Neural crest cell (in vitro differentiated cells): ENCODE measurements around the gene RASGRP3. TPM values are rescaled to one million over a fixed set of nuclear protein-coding genes. Genes with fewer than 3 reads are reported as not detected.

ENCODE experiments used
- DNase-seq: peaks from one replicate; pipeline ENCODE4 v3.0.0; 2021; ENCODE audit warnings: low read depth, mixed read lengths, low spot score
- H3K27ac Mint-ChIP-seq: one replicate; pipeline ENCODE4 v1.8.0; 2021; ENCODE audit warnings: mild to moderate bottlenecking, mixed read lengths; ENCODE audit not compliant: unreplicated experiment
- H3K27me3 Mint-ChIP-seq: 2 replicates; pipeline ENCODE4 v1.8.0; 2021; ENCODE audit warnings: low read depth, mild to moderate bottlenecking, mixed read lengths
- H3K36me3 Mint-ChIP-seq: 2 replicates; pipeline ENCODE4 v1.8.0; 2021; ENCODE audit warnings: low read depth, mild to moderate bottlenecking, mixed read lengths
- H3K4me1 Mint-ChIP-seq: 2 replicates; pipeline ENCODE4 v1.8.0; 2021; ENCODE audit warnings: mixed read lengths
- H3K4me3 Mint-ChIP-seq: one replicate; pipeline ENCODE4 v1.8.0; 2021; ENCODE audit warnings: mild to moderate bottlenecking, mixed read lengths
- H3K9me3 Mint-ChIP-seq: 2 replicates; pipeline ENCODE4 v1.8.0; 2021; ENCODE audit warnings: mixed read lengths
- total RNA-seq: library from RNA; stranded (reverse); gene quantifications from 2 replicates; pipeline ENCODE4 v1.2.1, GENCODE V29; 2021
- TF ChIP-seq, protein P1 (sequence below): fragments of 200-600 bp; sonication (generic); conservative IDR thresholded peaks from 2 replicates; pipeline ENCODE4 v1.5.0; 2021; ENCODE audit warnings: antibody characterized with exemption, mild to moderate bottlenecking

RASGRP3 gene
- total RNA-seq, 1 donor from 2014 or later: 0.07 TPM

DNA sequence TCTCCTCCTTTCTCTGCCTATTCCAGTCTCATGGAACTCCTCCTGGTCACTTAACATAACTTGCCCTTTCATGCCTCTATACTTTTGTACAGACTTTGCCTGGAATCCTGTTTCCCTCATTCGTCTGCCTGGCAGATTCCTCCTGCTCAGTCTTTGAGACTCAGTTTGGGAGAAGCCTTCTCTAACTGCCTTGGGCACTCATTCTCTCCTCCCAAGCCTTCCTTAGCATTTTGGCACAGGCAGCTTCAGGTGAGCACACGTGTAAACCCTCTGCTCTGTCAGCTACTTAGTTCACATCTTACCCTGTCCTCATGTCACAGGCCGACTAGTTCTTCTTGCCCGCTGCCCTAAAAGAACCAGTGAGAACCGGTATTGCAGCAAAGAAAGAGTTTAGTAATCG, 128.6 kb downstream of the RASGRP3 start:
- peaks cover 8% of the 10 kb centered on the region for H3K9me3 Mint-ChIP-seq
- no peak overlapping the region for H3K27ac Mint-ChIP-seq
- TF ChIP-seq, protein P1, sequence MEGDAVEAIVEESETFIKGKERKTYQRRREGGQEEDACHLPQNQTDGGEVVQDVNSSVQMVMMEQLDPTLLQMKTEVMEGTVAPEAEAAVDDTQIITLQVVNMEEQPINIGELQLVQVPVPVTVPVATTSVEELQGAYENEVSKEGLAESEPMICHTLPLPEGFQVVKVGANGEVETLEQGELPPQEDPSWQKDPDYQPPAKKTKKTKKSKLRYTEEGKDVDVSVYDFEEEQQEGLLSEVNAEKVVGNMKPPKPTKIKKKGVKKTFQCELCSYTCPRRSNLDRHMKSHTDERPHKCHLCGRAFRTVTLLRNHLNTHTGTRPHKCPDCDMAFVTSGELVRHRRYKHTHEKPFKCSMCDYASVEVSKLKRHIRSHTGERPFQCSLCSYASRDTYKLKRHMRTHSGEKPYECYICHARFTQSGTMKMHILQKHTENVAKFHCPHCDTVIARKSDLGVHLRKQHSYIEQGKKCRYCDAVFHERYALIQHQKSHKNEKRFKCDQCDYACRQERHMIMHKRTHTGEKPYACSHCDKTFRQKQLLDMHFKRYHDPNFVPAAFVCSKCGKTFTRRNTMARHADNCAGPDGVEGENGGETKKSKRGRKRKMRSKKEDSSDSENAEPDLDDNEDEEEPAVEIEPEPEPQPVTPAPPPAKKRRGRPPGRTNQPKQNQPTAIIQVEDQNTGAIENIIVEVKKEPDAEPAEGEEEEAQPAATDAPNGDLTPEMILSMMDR: no peak
- no peaks in the 10 kb centered on the region for H3K27me3 Mint-ChIP-seq
- DNase-seq: no peak
- no peaks in the 10 kb centered on the region for H3K36me3 Mint-ChIP-seq
- no peak overlapping the region for H3K4me3 Mint-ChIP-seq
- H3K4me1 Mint-ChIP-seq: peaks cover 19% of the 10 kb centered on the region

DNA sequence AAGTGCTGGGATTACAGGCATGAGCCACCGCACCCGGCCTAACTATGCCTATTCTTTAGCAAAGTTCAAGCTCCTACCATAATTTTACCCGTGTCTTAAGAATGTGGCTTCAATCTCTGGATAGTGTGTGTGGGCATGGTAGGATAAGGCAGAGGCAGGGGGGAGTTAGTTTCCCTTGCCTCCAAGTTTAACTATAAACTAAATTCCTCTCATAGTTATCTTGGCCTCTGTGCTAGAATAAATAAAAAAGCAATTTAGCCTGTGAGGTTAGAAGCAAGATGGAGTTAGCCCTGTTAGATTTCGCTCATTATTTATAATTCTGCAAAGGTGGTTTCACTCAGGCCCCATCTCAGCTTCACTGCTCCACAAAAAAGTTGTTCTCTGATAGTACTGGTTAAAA, 129.7 kb downstream of the RASGRP3 start:
- Mint-ChIP-seq H3K36me3 (peaks cover under 1% of the 10 kb centered on the region), H3K4me1 (peaks cover 18% of the 10 kb centered on the region), H3K9me3 (peaks cover 10% of the 10 kb centered on the region), H3K4me3 (no peak overlapping the region), H3K27ac (no peak overlapping the region), H3K27me3 (no peaks in the 10 kb centered on the region)
- TF ChIP-seq, protein P1: no peak
- no peak for DNase-seq

DNA sequence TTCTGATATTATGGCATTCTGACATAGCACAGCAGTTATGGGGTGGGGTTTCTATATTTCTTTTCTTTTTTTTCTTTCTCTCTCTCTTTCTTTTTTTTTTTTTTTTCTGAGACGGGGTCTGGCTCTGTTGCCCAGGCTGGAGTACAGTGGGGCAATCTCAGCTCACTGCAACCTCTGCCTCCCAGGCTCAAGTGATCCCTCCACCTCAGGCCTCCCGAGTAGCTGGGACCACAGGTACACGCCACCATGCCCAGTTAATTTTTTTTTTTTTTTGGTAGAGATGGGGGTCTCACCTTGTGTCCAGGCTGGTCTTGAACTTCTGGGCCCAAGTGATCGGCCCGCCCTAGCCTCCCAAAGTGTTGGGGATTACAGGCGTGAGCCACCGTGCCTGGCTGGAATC, 130.2 kb downstream of the RASGRP3 start:
- Mint-ChIP-seq H3K27me3 (no peaks in the 10 kb centered on the region), H3K36me3 (peaks cover 3% of the 10 kb centered on the region), H3K4me3 (no peak overlapping the region), H3K4me1 (peaks cover 18% of the 10 kb centered on the region), H3K27ac (no peak overlapping the region), H3K9me3 (peaks cover 10% of the 10 kb centered on the region)
- no peak for DNase-seq
- TF ChIP-seq, protein P1: no peak

DNA sequence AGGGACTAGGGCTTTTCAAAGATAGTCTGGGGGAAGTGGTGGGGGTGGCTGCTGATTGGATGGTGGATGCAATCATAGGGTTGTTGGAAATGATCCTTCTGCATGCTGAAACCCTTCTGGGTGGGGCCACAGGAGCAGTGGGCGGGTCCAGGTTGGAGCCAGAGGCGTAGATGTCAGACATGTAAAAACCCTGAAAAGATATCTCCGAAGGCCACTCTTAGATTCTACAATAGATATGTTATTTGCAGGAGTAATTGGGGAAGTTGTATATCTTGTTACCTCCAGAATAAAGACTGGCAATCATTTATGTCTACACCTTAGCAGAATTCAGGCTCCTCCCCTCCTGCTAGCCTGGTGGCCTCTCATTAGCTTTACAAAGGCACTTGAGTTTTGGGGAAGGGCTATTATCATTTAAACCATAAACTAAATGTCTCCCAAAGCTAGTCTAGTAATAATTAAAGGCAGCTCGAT, 130.8 kb downstream of the RASGRP3 start:
- Mint-ChIP-seq H3K4me3 (no peak overlapping the region), H3K27me3 (no peaks in the 10 kb centered on the region), H3K36me3 (peaks cover 3% of the 10 kb centered on the region), H3K9me3 (peaks cover 10% of the 10 kb centered on the region), H3K4me1 (peaks cover 18% of the 10 kb centered on the region), H3K27ac (no peak overlapping the region)
- TF ChIP-seq, protein P1: no peak
- DNase-seq: no peak

DNA sequence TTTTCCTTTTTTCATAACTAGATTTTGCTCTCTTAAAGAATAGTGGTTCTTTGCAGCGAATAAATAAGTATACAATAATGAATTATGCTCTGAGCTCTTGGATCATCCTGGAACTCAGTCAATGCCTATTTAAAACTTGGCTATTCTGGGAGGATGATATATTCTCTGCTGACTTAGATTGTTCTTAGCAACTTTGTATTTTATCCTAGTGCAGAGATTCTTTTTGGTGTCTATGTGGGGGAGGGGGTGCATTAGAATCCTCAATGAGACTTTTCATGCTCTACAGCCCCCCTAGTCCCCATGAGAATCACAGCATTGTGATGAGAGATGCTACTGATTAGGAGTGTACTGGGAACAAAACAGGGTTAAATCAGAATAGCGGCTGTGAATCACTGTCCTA, 131.5 kb downstream of the RASGRP3 start:
- Mint-ChIP-seq H3K4me1 (peaks cover 18% of the 10 kb centered on the region), H3K36me3 (peaks cover 3% of the 10 kb centered on the region), H3K27ac (no peak overlapping the region), H3K4me3 (no peak overlapping the region), H3K9me3 (peaks cover 10% of the 10 kb centered on the region), H3K27me3 (no peaks in the 10 kb centered on the region)
- DNase-seq: no peak
- TF ChIP-seq, protein P1: no peak

DNA sequence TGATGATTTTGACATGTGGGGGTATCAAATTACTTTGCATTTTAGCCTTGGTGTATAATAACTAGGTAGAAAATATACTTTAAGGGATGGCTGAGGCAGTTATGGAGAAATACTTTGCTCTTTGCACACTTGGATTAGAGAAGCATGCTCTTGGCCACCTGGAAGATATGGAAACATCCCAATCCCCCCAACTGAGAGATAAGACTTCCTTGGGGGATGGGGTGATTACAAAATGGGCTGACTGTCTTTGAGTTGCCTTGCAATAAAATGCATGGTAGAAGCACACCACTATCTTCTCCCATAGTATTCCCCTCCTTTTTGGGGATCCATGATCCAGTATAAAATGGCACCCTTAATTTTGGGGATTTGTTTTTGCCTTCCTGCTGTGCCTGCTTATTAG, 137.7 kb downstream of the RASGRP3 start:
- Mint-ChIP-seq H3K27ac (no peak overlapping the region), H3K4me3 (no peak overlapping the region), H3K9me3 (peaks cover 15% of the 10 kb centered on the region), H3K4me1 (no peaks in the 10 kb centered on the region), H3K27me3 (no peaks in the 10 kb centered on the region), H3K36me3 (peaks cover 17% of the 10 kb centered on the region)
- no peak for DNase-seq
- TF ChIP-seq, protein P1: no peak
